PC-9 (cell line): Measurements from ENCODE around the gene SUSD1.

Experiments
- CTCF ChIP-seq: fragments of 200-600 bp; sonication (generic); conservative IDR thresholded peaks from 2 replicates; pipeline ENCODE4 v1.6.1; 2017; ENCODE audit warnings: mixed run types, antibody characterized with exemption, mild to moderate bottlenecking, moderate library complexity
- EZH2 ChIP-seq: fragments of 200-600 bp; sonication (generic); IDR thresholded peaks from 2 replicates; pipeline ENCODE4 v1.8.0; 2017; ENCODE audit warnings: antibody characterized with exemption, low read depth

- TF ChIP-seq CTCF: no peak
- no peak for TF ChIP-seq EZH2
These were observed 110.2 kb downstream of the SUSD1 start for GRCh38 chr9:112064871-112065270.
